Sigmoid colon (tissue), 7 donors: Measurements from ENCODE around the gene NPAS1. TPM values are rescaled to one million over a fixed set of nuclear protein-coding genes. Genes with fewer than 3 reads are reported as not detected.

Experiments used
- DNase-seq: peaks from one replicate; pipeline ENCODE4 v3.0.0-alpha.2; 2019
- H3K27ac ChIP-seq, 4 donors: fragments of 200-600 bp; sonication (generic); one replicate each; pipeline ENCODE4 v1.5.1; 2016 to 2019; ENCODE audit warnings: mild to moderate bottlenecking in 1 of 4
- H3K27me3 ChIP-seq, 3 donors: fragments of 200-600 bp; sonication (generic); one replicate each; pipeline ENCODE4 v1.5.1; 2019; ENCODE audit warnings: mild to moderate bottlenecking in 1 of 3
- H3K36me3 ChIP-seq, 4 donors: fragments of 200-600 bp; sonication (generic); one replicate each; pipeline ENCODE4 v1.5.1; 2016 to 2019
- H3K4me1 ChIP-seq, 4 donors: fragments of 200-600 bp; sonication (generic); one replicate each; pipeline ENCODE4 v1.5.1; 2017 to 2019
- H3K4me3 ChIP-seq, 4 donors: fragments of 200-600 bp; sonication (generic); one replicate each; pipeline ENCODE4 v1.5.1; 2017 to 2019; ENCODE audit warnings: mild to moderate bottlenecking in 2 of 4, moderate library complexity in 1 of 4
- H3K9me3 ChIP-seq, 4 donors: fragments of 200-600 bp in 3 of 4; sonication (generic) in 3 of 4; one replicate each; pipeline versions ENCODE4 v1.5.1 to v1.6.1; 2013 to 2019
- CTCF ChIP-seq, 4 experiments: fragments of 450-650 bp in 3 of 4; fragments of 200-600 bp in 1 of 4; IDR thresholded peaks; one replicate each; pipeline ENCODE4 v1.5.1; 2016 to 2019; ENCODE audit warnings: antibody characterized with exemption in 4 of 4, mild to moderate bottlenecking in 3 of 4, moderate library complexity in 2 of 4
- EP300 ChIP-seq, 4 donors: sonication (generic); formaldehyde crosslinking; IDR thresholded peaks; one replicate each; pipeline ENCODE4 v1.6.1; 2017; ENCODE audit warnings: antibody characterized with exemption in 4 of 4
- POLR2A ChIP-seq, 2 donors: fragments of 450-650 bp; IDR thresholded peaks; one replicate each; pipeline ENCODE4 v1.6.1; 2016; ENCODE audit warnings: antibody characterized with exemption in 2 of 2, mild to moderate bottlenecking in 2 of 2, moderate library complexity in 2 of 2
- POLR2AphosphoS5 ChIP-seq, 4 donors: sonication (generic); formaldehyde crosslinking; IDR thresholded peaks; one replicate each; pipeline ENCODE4 v1.6.1; 2017; ENCODE audit warnings: antibody characterized with exemption in 4 of 4
- WGBS, 2 donors: extraction: QIAGEN DNeasy Blood & Tissue Kit; methylation state at CpG; one replicate each; pipeline ENCODE4 v1.1.7; 2013; 5-methylcytosine and 5-hydroxymethylcytosine counted together
- intact Hi-C: fragments of 100-400 bp; cut with DNase I; formaldehyde crosslinking; loops from one replicate; pipeline ENCODE4 v1.15.1; 2023
- polyA plus RNA-seq, 3 donors: library from polyadenylated mRNA; stranded (reverse); fragments of 200-250 nt; gene quantifications; one replicate each; pipeline ENCODE4 v1.2.3, GENCODE V29; 2013
- total RNA-seq, 4 donors: library from RNA; depleted of rRNA; stranded (reverse); fragments of >200 nt; gene quantifications; one replicate each; pipeline ENCODE4 v1.1.0, GENCODE V29; 2016
- donor health status: healthy with polysubstance abuse.
- donor health status: Bipolar disorder and iron deficiency.
- donor health status: healthy.

The NPAS1 gene
- total and polyA plus RNA-seq, 7 donors = 0.28 to 1.4 (median 0.85) TPM; not detected in 3

- no peak overlapping the region for H3K4me3 ChIP-seq
- no peaks in the 10 kb centered on the region for H3K27me3 ChIP-seq
- DNase-seq = no peak
- WGBS, 2 donors = 80 to 91% methylated on average over 5 of the region's 5 CpGs
- H3K27ac ChIP-seq = peak overlapping the region; percentile 79 to 92 (median 84)
- TF ChIP-seq POLR2A (IDR thresholded peaks at IDR 0.05) (no peak), EP300 (IDR thresholded peaks at IDR 0.05) (no peak), CTCF (IDR thresholded peaks at IDR 0.05) (no peak), POLR2AphosphoS5 (IDR thresholded peaks at IDR 0.05) (no peak)
- no peaks in the 10 kb centered on the region for H3K9me3 ChIP-seq
- H3K36me3 ChIP-seq = no peaks in the 10 kb centered on the region
- intact Hi-C loops = loop anchor here (5.0 kb wide), 1 partner anchor 66 kb away; no protein-coding TSS in a partner anchor
- peaks cover 0 to 93% (median 70%) of the 10 kb centered on the region in 4 donors for H3K4me1 ChIP-seq
Observed at GRCh38 chr19:46978171-46978869, 41.3 kb upstream of the NPAS1 start.

- intact Hi-C loops = loop anchor here (5.0 kb wide), 1 partner anchor 67 kb away; no protein-coding TSS in a partner anchor
- no peaks in the 10 kb centered on the region for H3K27me3 ChIP-seq
- H3K4me3 ChIP-seq = no peak overlapping the region
- peak overlapping the region in 1 of 4 donors; percentile 92 for H3K27ac ChIP-seq
- TF ChIP-seq CTCF (IDR thresholded peaks at IDR 0.05) (no peak), EP300 (IDR thresholded peaks at IDR 0.05) (no peak), POLR2AphosphoS5 (IDR thresholded peaks at IDR 0.05) (no peak), POLR2A (IDR thresholded peaks at IDR 0.05) (no peak)
- WGBS, 2 donors = 93 to 95% methylated on average over 29 of the region's 29 CpGs
- no peaks in the 10 kb centered on the region for H3K36me3 ChIP-seq
- H3K9me3 ChIP-seq = no peaks in the 10 kb centered on the region
- peaks cover 0 to 95% (median 77%) of the 10 kb centered on the region in 4 donors for H3K4me1 ChIP-seq
- no peak for DNase-seq
Observed at GRCh38 chr19:46979126-46980105, 40.2 kb upstream of the NPAS1 start.

GRCh38 chr19:46980761-46981160 lies 38.9 kb upstream of the NPAS1 start:
- intact Hi-C loops = no loop called here
- WGBS, 2 donors = 80 to 96% methylated on average over 3 of the region's 3 CpGs
- no peak for TF ChIP-seq POLR2A (IDR thresholded peaks at IDR 0.05)
- no peak for TF ChIP-seq CTCF (IDR thresholded peaks at IDR 0.05)
- no peak for TF ChIP-seq POLR2AphosphoS5 (IDR thresholded peaks at IDR 0.05)
- no peak for TF ChIP-seq EP300 (IDR thresholded peaks at IDR 0.05)
- Histone ChIP-seq H3K9me3 (no peaks in the 10 kb centered on the region), H3K27me3 (no peaks in the 10 kb centered on the region), H3K4me3 (no peak overlapping the region), H3K27ac (peak overlapping the region in 1 of 4 donors; percentile 57), H3K4me1 (peaks cover 0 to 90% (median 73%) of the 10 kb centered on the region in 4 donors), H3K36me3 (no peaks in the 10 kb centered on the region)
- DNase-seq = no peak

GRCh38 chr19:46981286-46981945 lies 38.2 kb upstream of the NPAS1 start:
- DNase-seq = no peak
- no peaks in the 10 kb centered on the region for H3K36me3 ChIP-seq
- TF ChIP-seq EP300 (IDR thresholded peaks at IDR 0.05) (no peak), POLR2A (IDR thresholded peaks at IDR 0.05) (no peak)
- 71 to 83% methylated on average over 8 of the region's 8 CpGs for WGBS, 2 donors
- H3K9me3 ChIP-seq = no peaks in the 10 kb centered on the region
- H3K4me3 ChIP-seq = no peak overlapping the region
- peaks cover 0 to 84% (median 67%) of the 10 kb centered on the region in 4 donors for H3K4me1 ChIP-seq
- intact Hi-C loops = no loop called here
- H3K27me3 ChIP-seq = no peaks in the 10 kb centered on the region
- peak overlapping the region in 2 of 4 donors; percentile 23 to 57 for H3K27ac ChIP-seq
